Esophagus squamous epithelium (tissue), 4 donors: ENCODE results near the gene RTF1.

ENCODE experiments used
- POLR2A ChIP-seq, 4 donors: fragments of 450-650 bp; IDR thresholded peaks; one replicate each; pipeline ENCODE4 v1.6.1; 2017; ENCODE audit warnings: antibody characterized with exemption in 4 of 4, mild to moderate bottlenecking in 4 of 4, moderate library complexity in 3 of 4
- TF ChIP-seq, protein P1 (sequence below), 6 experiments: fragments of 450-650 bp in 4 of 6; fragments of 200-600 bp in 2 of 6; sonication (generic) in 2 of 6; IDR thresholded peaks; one replicate each; pipeline ENCODE4 v1.5.1; 2016 to 2019; ENCODE audit warnings: antibody characterized with exemption in 6 of 6, mild to moderate bottlenecking in 4 of 6, moderate library complexity in 4 of 6

DNA sequence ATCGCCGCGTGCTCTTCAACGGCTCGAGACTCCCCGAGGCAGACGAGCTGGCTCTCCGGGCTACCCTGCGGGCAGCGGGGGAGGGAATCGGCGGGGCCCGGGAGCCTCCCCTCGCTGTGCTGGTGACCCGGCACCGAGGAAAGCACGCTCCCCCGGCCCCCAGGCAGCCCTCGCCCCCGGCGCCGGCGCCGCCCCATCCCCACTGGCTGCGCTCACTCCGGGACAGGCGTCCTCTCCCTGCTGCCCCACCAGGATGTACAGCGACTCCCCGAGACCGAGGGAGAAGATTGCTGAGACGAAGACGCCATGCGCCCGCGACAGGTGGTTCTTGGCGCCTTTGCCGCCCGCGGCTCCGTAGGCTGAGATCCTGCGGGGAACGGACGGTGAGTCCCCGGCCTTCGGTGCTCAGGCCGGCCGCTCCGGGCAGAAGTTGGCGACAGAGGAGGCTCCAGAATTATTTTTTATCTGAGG, 95.0 kb downstream of the RTF1 start:
- TF ChIP-seq, protein P1, sequence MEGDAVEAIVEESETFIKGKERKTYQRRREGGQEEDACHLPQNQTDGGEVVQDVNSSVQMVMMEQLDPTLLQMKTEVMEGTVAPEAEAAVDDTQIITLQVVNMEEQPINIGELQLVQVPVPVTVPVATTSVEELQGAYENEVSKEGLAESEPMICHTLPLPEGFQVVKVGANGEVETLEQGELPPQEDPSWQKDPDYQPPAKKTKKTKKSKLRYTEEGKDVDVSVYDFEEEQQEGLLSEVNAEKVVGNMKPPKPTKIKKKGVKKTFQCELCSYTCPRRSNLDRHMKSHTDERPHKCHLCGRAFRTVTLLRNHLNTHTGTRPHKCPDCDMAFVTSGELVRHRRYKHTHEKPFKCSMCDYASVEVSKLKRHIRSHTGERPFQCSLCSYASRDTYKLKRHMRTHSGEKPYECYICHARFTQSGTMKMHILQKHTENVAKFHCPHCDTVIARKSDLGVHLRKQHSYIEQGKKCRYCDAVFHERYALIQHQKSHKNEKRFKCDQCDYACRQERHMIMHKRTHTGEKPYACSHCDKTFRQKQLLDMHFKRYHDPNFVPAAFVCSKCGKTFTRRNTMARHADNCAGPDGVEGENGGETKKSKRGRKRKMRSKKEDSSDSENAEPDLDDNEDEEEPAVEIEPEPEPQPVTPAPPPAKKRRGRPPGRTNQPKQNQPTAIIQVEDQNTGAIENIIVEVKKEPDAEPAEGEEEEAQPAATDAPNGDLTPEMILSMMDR (IDR thresholded peaks at IDR 0.05): no peak
- TF ChIP-seq POLR2A (IDR thresholded peaks at IDR 0.05): no peak
